DND-41 (cell line): ENCODE data around the gene SEC61A1.

Source experiments
- EZH2 ChIP-seq: IDR thresholded peaks from 3 replicates; pipeline ENCODE4 v1.6.1; 2012; ENCODE audit warnings: borderline replicate concordance, low read depth, mild to moderate bottlenecking, moderate library complexity, low read length, inconsistent platforms; ENCODE audit not compliant: severe bottlenecking
- TF ChIP-seq, protein P1 (sequence below): IDR thresholded peaks from 2 replicates; pipeline ENCODE4 v1.5.1; 2012; ENCODE audit warnings: borderline replicate concordance, low read length, moderate library complexity, mild to moderate bottlenecking; ENCODE audit not compliant: poor library complexity, severe bottlenecking; ENCODE audit errors: extremely low read depth

DNA sequence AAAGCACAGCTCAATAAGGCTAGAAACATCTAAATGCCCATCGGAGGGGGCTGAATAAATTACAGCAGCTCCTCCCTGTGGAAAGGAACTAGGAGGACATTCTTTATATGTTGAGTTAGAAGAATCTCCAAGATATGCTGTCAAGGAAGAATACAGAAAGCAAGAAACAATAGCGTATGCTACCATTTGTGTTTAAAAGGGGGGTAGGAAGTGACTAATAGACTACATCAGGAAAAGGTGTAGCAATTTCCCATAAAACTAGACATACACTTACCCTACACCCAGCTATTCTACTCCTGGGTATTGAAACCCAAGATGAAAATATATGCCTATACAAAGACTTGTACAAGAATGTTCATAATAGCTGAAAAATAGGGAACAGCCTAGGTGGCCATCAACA is 21.6 kb downstream of the SEC61A1 start:
- TF ChIP-seq EZH2: no peak
- TF ChIP-seq, protein P1, sequence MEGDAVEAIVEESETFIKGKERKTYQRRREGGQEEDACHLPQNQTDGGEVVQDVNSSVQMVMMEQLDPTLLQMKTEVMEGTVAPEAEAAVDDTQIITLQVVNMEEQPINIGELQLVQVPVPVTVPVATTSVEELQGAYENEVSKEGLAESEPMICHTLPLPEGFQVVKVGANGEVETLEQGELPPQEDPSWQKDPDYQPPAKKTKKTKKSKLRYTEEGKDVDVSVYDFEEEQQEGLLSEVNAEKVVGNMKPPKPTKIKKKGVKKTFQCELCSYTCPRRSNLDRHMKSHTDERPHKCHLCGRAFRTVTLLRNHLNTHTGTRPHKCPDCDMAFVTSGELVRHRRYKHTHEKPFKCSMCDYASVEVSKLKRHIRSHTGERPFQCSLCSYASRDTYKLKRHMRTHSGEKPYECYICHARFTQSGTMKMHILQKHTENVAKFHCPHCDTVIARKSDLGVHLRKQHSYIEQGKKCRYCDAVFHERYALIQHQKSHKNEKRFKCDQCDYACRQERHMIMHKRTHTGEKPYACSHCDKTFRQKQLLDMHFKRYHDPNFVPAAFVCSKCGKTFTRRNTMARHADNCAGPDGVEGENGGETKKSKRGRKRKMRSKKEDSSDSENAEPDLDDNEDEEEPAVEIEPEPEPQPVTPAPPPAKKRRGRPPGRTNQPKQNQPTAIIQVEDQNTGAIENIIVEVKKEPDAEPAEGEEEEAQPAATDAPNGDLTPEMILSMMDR: no peak
